ENCODE results near the gene NR4A3.

- TF ChIP-seq CTCF (IDR thresholded peaks at IDR 0.05 in 8 of 11, conservative IDR thresholded peaks at IDR 0.05 in 3 of 11) = peak; percentile 13 to 72 (median 40)
- peak in 2 of 3 donors; percentile 10 to 59 for TF ChIP-seq POLR2AphosphoS5 (IDR thresholded peaks at IDR 0.05)
- TF ChIP-seq POLR2A (IDR thresholded peaks at IDR 0.05) = no peak
Measured at GRCh38 chr9:99824378-99825171, 2.9 kb downstream of the NR4A3 start.
